ENCODE data around the gene PDE6D.
"Not testable (repeated sequence)": the region's sequence is repeated elsewhere in the genome, so short reads cannot be mapped to it uniquely, and the experiment has no call there.

Gene PDE6D

DNA sequence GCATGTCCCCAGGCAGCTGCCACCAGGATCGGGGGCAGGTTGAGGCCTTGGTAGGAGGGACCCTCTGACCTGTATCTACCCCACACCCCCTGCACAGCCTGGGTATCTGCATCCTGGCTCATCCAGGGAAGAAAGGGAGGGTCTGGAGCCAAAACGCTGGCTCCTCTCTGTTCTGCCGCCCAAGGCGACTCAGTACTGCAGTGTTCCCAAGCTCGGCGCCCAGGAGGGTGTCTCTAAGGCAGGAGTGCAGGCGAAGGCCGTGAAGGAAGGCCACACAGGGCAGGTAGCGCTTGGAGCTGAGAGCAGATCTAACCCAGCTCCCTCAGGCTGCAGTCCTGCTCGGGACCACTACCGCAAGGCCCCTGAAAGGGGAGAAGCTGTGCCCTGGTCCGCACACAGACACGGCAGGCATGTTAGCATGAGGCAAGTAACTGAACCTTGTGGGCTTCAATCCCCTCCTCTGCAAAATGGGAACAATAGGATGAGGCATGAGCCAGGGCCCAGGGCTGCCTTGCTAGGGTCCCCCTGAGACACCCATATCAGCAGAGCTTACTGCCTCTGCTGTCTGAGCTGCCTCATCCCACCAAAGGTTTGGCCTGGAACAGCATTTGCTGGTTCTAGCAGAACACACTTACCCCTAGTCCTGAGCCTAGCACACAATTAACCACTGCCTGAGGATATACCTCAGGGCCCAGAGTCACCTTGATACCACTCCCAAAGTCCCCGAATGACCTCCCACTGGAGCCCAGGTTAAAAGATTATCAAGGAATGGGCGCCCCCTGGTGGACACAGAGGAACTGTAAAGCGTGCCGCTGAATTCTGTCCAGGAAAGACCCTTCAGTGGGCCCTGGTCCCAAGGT is 66.2 kb downstream of the PDE6D start:
- Mint-ChIP-seq H3K36me3 (ENCODE audit: low read depth) (peaks cover 19% of the 10 kb centered on the region), H3K4me1 (peaks cover 57% of the 10 kb centered on the region), H3K27ac (peak overlapping the region; percentile 74), H3K27me3 (ENCODE audit: low read depth, poor library complexity) (peaks cover 2% of the 10 kb centered on the region), H3K4me3 (no peak overlapping the region), H3K9me3 (no peaks in the 10 kb centered on the region)
- TF ChIP-seq, protein P1, sequence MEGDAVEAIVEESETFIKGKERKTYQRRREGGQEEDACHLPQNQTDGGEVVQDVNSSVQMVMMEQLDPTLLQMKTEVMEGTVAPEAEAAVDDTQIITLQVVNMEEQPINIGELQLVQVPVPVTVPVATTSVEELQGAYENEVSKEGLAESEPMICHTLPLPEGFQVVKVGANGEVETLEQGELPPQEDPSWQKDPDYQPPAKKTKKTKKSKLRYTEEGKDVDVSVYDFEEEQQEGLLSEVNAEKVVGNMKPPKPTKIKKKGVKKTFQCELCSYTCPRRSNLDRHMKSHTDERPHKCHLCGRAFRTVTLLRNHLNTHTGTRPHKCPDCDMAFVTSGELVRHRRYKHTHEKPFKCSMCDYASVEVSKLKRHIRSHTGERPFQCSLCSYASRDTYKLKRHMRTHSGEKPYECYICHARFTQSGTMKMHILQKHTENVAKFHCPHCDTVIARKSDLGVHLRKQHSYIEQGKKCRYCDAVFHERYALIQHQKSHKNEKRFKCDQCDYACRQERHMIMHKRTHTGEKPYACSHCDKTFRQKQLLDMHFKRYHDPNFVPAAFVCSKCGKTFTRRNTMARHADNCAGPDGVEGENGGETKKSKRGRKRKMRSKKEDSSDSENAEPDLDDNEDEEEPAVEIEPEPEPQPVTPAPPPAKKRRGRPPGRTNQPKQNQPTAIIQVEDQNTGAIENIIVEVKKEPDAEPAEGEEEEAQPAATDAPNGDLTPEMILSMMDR (IDR thresholded peaks at IDR 0.05), result peak; percentile 86
- DNase-seq, result peak; percentile 91

DNA sequence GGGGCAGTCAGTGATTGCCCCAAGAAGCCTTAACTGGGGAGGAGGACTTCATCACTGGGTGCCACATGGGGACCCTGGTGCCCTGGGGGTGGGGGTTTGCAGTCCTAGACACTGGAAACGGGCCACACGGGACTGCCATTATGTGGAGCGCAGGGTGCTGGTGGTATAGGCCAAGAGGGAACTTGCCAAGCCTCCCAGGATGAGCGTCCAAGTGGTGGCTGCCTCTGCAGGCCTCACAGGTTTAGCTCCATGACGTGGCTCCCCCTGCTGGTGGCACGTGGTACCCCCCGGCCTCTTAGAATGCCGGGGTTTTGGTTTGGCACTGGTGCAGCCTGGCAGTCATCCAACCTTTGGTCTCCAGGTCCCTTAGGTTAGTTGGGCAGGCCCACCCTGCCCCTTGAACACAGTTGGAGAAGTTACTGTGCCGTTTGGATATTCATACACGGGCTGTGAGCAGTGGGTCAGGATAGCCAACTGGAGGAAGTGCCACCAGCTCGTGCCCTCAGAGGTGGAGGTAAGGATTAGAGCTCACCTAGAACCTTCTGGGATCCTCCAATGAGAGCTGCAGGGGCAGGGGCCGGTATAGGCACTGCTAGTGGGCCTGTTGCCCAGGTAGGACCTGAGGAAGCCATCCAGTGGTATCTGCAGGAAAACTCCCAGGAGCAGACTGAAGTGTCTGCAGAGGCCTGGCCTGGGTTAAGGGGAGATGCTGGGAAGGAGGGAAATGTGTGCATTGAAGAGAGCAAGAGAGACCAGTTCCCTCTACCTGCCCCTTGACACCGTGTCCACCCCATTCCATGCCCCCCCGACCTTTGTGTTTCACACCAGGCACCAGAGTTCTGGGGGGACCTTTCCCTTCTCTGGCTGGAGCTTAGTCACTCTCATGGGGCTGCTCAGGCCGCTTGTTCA is 67.1 kb downstream of the PDE6D start:
- peaks cover 55% of the 10 kb centered on the region for H3K4me1 Mint-ChIP-seq
- H3K4me3 Mint-ChIP-seq, result peak overlapping the region; percentile 57
- TF ChIP-seq, protein P1 (IDR thresholded peaks at IDR 0.05), result peak; percentile 90
- DNase-seq, result peak; percentile 91
- H3K9me3 Mint-ChIP-seq, result no peaks in the 10 kb centered on the region
- H3K27ac Mint-ChIP-seq, result peak overlapping the region; percentile 99
- H3K36me3 Mint-ChIP-seq (ENCODE audit: low read depth), result peaks cover 19% of the 10 kb centered on the region
- H3K27me3 Mint-ChIP-seq (ENCODE audit: low read depth, poor library complexity), result peaks cover 2% of the 10 kb centered on the region

GRCh38 chr2:231713406-231713729 is 67.7 kb downstream of the PDE6D start:
- H3K27me3 Mint-ChIP-seq (ENCODE audit: low read depth, poor library complexity); DNase-seq; H3K9me3 Mint-ChIP-seq: not testable (repeated sequence)
- H3K4me1 Mint-ChIP-seq, result peaks cover 49% of the 10 kb centered on the region
- H3K36me3 Mint-ChIP-seq (ENCODE audit: low read depth), result peaks cover 22% of the 10 kb centered on the region
- H3K4me3 Mint-ChIP-seq, result peak overlapping the region; percentile 57
- H3K27ac Mint-ChIP-seq, result peak overlapping the region; percentile 99

DNA sequence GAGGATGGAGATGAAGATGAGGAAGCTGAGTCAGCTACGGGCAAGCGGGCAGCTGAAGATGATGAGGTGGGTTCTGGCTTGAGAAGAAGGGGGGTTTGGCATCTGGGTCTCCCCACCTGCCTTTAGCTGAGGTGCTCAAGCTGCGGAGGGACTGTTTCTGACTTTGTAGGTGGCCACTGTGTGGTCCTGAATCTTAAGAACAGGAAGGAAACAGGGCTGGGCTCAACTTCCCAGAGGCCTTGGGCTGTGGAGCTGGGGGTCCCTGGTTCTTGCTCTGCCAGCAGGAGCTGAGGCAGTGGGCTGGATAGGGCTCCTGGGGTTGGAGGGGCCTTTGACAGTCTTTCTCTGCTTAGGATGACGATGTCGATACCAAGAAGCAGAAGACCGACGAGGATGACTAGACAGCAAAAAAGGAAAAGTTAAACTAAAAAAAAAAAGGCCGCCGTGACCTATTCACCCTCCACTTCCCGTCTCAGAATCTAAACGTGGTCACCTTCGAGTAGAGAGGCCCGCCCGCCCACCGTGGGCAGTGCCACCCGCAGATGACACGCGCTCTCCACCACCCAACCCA is 68.5 kb downstream of the PDE6D start:
- not testable (repeated sequence) for H3K27me3 Mint-ChIP-seq (ENCODE audit: low read depth, poor library complexity); H3K9me3 Mint-ChIP-seq; DNase-seq

GRCh38 chr2:231711677-231712450 is 69.2 kb downstream of the PDE6D start:
- H3K9me3 Mint-ChIP-seq, result peaks cover 3% of the 10 kb centered on the region
- TF ChIP-seq, protein P1 (IDR thresholded peaks at IDR 0.05), result no peak
- peak overlapping the region; percentile 99 for H3K27ac Mint-ChIP-seq
- peaks cover 2% of the 10 kb centered on the region for H3K27me3 Mint-ChIP-seq (ENCODE audit: low read depth, poor library complexity)
- H3K36me3 Mint-ChIP-seq (ENCODE audit: low read depth), result peaks cover 24% of the 10 kb centered on the region
- H3K4me1 Mint-ChIP-seq, result peaks cover 35% of the 10 kb centered on the region
- no peak for DNase-seq
- H3K4me3 Mint-ChIP-seq, result peak overlapping the region; percentile 87

More for the DNA sequence above, 68.5 kb downstream of the PDE6D start:
- H3K27ac Mint-ChIP-seq, result peak overlapping the region; percentile 99
- peak overlapping the region; percentile 87 for H3K4me3 Mint-ChIP-seq
- H3K36me3 Mint-ChIP-seq (ENCODE audit: low read depth), result peaks cover 24% of the 10 kb centered on the region
- peaks cover 41% of the 10 kb centered on the region for H3K4me1 Mint-ChIP-seq

- DNase-seq, result peak; percentile 48
- Mint-ChIP-seq H3K27me3 (ENCODE audit: low read depth, poor library complexity) (peaks cover 2% of the 10 kb centered on the region), H3K36me3 (ENCODE audit: low read depth) (peaks cover 24% of the 10 kb centered on the region), H3K27ac (peak overlapping the region; percentile 99), H3K4me3 (peak overlapping the region; percentile 87), H3K4me1 (peaks cover 38% of the 10 kb centered on the region), H3K9me3 (peaks cover 3% of the 10 kb centered on the region)
- TF ChIP-seq, protein P1 (IDR thresholded peaks at IDR 0.05), result no peak
Measured at GRCh38 chr2:231710799-231711676, 70.0 kb downstream of the PDE6D start.
